LNCAP (cell line): ENCODE results near the gene AGRN.

Experiments used
- TF ChIP-seq, protein P1 (sequence below): fragments of 450-650 bp; IDR thresholded peaks from 2 replicates; pipeline ENCODE4 v1.5.1; 2017; ENCODE audit warnings: mild to moderate bottlenecking

Gene AGRN

DNA sequence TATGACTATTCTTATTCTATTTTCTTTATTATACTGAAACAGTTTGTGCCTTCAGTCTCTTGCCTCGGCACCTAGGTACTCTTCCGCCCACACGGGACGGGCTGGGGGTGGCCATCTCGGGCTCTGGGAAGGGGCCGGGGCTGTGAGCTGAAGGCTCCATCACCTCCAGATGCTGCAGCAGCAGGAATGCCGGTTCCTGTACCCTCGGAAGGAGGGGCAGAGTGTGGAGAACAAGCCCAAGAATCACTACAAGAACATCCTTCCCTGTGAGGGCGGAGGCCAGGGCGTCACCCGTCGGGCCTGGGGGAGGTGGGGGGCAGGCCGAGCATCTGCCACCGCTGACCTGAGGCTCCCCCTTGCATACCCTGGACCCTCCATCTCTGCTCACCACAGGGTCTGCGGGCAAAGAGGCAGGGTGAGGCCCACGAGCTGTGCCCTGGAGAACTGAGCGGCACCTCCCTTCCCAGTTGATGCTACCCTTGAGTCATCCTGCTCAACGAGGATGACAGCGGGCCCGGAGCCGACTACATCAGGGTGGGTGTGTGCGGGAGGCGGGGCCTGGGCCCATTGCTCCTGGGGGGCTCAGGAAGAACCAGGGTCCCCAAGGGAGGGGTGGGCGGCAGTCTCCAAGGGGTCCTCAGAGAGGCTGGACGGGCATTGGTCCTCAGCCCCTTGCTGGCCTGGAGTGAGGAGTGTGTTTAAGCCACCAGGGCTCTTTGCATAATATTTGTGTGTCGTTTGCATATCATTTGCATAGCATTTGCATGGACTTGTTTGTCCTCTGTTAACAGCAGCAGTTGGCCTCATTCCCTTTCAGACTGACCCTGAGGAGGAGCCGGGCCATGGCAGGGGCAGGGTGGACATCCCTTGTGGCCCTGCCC, 46.7 kb downstream of the AGRN start:
- TF ChIP-seq, protein P1, sequence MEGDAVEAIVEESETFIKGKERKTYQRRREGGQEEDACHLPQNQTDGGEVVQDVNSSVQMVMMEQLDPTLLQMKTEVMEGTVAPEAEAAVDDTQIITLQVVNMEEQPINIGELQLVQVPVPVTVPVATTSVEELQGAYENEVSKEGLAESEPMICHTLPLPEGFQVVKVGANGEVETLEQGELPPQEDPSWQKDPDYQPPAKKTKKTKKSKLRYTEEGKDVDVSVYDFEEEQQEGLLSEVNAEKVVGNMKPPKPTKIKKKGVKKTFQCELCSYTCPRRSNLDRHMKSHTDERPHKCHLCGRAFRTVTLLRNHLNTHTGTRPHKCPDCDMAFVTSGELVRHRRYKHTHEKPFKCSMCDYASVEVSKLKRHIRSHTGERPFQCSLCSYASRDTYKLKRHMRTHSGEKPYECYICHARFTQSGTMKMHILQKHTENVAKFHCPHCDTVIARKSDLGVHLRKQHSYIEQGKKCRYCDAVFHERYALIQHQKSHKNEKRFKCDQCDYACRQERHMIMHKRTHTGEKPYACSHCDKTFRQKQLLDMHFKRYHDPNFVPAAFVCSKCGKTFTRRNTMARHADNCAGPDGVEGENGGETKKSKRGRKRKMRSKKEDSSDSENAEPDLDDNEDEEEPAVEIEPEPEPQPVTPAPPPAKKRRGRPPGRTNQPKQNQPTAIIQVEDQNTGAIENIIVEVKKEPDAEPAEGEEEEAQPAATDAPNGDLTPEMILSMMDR, result no peak

GRCh38 chr1:1067284-1067859, 47.5 kb downstream of the AGRN start:
- TF ChIP-seq, protein P1, result no peak

DNA sequence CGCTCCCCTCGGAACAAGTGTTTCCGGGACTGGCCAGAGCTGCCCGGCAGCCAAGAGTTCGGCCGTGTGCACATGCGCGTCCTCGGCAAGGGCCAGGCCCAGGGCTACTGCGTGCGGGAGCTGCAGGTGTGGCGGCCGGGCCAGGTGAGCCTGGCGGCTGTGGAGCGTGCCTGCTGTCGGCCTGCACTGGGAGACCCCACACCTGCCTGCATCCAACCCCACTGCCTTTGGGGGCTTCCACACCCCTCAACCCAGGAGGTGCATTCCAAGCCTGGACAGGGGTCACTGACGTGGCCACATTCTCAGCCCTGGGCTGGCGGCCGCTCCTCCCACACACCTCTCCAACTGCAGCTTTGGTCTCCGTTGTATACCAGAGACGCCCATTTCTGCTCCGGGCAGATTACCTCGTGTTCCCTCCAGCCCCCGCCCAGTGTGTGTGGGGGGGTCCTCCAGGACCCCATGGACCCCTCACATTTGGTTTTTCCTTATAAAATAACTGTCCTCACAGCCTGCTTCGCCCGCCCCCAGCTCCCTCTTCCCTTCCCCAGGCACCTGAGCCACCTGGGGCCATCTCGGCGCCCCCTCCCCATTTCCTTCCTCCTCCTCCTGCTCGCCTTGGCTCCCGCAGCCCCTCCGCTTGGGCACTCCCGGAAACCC, 48.1 kb downstream of the AGRN start:
- TF ChIP-seq, protein P1, result no peak

DNA sequence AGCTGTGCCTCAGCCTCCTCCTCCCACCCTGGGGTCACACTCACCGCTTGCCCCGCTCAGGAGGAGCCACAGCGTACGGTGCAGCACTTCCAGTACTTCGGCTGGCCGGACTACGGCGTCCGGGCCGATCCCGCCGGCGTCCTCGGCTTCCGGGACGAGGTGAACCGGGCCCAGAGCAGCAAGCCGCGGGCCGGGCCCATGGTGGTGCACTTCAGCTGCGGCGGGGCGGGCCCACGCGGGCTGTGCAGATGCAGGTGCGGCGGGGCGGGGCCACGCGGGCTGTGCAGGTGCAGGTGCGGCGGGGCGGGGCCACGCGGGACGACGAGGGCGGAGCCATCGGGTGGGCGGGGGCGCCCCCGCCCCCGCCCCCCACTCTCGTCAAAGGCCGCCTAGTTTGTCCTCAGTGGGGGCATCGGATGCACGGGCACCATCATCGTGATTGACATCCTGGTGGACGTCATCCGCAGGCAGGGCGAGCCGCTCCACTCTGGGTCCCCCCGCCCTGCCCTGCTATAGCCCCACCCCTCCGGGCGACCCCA, 48.7 kb downstream of the AGRN start:
- TF ChIP-seq, protein P1, result no peak

- TF ChIP-seq, protein P1, result no peak
Observed at GRCh38 chr1:1069056-1069710, 49.3 kb downstream of the AGRN start.

DNA sequence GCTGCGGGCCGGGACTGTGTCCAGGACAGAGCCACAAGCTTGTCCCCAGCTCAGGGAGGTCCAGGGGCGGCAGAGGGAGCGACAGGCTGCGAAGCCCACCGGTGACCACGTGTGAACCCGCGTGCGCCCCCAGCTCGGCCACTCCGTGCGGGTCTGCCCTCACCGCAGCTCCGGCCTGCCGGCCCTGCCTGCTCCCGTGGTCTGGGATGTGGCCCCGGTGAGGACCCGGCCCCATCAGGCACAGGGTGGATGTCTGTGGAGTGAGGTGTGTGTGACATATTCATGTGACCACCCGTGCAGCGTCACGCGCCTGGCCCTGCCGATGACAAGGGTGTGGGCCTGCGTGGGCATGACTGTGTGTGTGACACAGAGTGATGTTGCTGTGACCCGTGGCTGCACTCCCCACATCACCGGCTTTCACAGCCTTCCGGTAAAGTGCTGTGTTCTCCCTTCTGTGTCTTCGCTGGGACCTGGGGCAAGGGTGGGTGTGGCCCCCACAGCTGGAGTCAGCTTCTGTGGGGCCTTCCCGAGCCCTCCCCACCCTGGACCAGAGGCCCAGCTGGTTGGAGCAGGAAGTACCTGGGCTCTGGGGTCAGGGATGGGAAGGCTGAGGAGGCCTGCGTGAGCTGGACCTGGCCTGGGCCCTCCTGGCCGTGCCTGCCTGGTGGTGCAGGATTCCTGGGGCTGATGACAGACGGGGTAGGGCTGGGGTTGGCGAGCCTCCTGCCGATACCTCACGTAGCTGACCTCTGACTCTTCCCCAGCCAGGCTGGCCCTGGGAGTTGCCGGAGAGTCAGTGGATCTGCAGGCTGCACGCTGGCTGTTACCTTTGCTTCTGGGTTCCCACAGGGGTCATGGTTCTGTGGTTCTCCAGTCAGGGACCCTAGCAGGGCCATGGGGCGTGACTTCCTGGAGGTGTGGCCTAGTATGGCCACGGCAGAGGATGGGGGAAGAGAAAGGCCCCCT, 50.1 kb downstream of the AGRN start:
- TF ChIP-seq, protein P1, result no peak
